CD1c-positive myeloid dendritic cell (primary cell): ENCODE data around the gene BARX1.

ENCODE experiments used
- DNase-seq: peaks from one replicate; pipeline ENCODE4 v3.0.0-alpha.2; 2016; ENCODE audit errors: extremely low spot score

Gene BARX1

DNA sequence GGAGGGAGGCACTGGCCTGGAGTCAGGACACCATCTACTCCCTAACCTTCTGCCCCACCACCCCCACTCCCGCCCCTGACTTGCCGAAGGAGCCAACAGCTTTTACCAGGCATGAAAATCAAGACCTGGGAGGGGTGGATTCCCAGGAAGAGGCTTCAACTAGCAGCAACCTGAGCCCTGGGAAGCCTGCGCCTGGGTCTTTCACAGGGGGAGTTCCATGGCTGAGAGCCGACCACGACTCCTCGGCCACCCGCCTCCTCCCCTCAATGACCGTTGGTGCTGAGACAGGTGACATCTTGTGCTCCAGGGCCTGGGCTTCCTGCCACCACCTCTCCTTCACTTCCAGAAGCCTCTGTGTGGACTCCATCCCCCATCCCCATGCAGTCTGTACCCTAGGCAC lies 37.1 kb downstream of the BARX1 start:
- no peak for DNase-seq

DNA sequence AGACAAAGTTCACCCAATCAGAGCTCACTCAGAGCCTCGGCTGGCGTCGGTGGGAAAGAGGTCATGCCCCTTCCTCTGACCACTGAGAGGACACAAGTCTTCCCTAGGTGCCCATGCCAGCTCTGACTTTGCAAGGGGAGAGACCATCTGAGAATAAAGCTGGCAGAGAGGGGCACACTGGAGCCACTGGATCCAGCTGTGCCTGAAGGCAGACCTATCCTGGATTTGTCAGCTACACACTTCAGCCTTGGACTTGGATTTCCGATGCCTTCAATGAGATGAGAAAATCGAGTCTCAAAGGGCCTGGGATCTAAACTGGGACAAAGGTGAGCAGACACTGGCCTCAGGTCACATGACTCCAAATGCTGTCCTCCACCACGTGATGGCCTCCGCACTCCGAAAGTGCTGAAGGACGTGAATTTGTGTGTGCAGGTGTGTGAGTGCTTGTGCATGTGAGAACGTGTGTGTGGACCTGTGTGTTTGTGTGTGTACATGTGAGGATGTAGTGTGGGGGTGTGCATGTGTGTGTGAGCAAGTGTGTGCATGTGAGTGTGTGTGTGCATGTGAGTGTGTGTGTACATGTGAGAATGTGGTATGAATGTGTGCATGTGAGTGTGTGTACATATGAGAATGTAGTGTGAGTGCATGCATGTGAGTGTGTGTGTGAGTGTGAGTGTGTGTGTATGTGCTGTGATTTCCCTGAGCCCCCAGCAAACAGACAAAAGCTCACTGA lies 37.9 kb downstream of the BARX1 start:
- no peak for DNase-seq

DNA sequence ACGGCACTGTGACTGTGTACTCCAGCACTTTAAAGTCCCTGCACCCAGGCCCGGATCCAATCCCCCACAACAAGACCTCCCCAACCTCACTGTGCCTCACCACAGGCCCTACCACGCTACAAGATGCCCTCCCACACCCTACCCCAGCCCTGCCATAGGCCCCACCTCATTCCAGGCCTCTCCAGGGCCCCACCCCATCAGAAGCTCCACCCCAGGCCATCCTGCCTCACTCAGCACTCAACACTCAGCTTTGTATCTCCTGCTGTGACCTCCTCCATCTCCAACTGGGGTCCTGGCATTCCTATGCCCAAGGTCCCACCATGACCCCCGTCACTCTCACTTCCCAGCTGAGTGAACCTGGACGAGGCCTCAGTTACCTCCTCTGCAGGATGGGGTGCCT lies 38.8 kb downstream of the BARX1 start:
- no peak for DNase-seq

DNA sequence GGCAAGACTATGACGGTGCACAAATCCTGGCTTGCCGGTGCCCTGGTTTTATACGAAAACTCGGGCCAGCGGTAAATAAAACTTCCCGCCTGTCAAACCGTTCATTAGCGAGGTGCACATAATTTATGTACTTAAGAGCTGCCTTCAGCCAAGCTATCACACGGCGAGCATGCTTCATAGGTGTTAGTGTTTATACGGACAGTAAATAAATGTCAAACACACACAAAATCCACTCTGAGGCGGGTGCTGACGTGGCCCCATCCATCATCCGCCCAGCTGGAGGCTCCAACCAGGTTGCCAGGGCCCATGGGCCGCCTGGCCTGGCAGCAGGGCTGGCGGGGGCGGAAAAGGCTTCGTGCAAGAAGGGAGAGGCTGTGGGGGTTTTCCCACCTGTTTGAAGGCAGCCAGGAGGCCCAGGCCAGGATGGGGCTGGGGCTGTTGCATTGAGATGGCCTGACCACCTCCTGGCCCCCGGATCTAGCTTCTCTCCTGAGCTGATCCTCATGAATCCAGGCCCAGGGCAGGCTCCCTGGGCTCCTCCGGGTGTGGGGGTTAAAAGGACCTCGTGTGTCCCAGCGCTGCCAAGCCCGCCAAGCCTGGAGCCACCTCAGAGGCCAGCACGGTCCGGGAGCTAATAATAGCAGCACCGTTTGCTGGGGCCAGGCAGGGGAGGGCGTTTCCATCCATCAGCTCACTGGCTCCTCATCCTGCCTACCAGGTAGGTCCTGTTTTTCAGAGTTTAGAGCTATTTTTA lies 43.2 kb downstream of the BARX1 start:
- no peak for DNase-seq

DNA sequence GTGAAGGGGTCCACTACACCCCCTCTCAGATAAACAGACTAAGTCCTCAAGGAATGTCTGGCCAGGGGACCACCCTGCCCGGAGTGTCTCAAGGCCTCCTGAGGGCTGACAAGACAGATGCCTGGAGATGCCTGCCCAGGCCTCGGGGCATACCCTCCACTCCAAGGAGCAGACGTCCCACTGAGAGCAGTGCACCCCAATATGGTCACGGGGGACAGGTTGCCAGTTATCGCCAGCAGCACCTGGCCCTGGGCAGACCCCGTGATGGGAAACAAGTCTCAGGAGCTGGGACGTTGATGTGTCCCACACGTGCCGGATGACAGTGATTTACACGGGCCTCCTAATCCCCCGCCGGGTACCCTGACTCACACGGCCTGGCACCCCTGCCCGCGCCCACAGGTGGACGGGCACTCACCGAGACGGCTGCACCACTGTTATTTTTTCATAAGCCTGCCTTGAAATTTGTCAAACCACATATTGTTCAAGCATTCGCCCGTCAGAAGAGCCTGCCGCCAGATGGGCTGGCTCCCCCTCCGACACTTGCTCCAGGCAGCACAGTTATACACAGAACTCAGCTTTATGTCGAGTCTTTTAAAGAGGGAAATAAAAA lies 43.9 kb downstream of the BARX1 start:
- no peak for DNase-seq

DNA sequence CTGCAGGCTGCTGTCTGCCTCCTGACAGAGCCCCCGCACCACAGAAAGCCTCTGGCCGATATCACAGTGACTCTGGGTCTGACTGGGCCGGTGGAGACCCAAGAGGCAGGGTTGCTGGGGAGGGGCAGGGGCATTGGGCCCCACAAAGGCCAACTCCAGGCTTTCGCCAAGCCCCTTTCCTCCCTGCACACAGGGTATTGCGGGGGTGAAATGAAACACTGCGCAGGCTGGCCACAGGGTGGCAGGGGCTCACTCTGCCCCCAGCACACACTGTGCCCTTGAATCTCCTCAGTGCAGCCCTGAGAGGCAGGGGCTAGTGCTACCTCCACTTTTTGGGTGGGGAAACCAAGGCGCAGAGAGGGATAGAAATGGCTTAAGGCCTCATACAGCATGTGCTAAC lies 44.6 kb downstream of the BARX1 start:
- DNase-seq, result no peak

DNA sequence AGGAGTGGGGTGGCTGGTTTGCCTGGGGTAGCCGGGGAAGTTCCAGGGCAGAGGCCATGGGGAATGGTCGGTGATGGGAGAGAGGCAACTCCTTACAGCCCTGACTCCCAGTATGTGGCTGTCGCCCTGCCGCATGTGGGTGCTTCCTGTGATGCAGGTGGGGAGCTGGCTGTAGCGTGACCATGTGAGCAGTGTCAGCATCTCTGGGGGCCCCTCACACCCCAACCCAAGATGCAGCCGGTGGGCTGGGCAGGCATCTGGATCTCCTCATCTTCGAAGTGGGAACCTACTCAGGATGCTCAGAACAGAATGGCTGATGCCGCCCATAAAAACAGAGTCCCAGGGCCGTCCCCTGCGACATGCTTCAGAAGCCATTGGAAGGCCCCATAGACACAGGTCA lies 45.0 kb downstream of the BARX1 start:
- no peak for DNase-seq

DNA sequence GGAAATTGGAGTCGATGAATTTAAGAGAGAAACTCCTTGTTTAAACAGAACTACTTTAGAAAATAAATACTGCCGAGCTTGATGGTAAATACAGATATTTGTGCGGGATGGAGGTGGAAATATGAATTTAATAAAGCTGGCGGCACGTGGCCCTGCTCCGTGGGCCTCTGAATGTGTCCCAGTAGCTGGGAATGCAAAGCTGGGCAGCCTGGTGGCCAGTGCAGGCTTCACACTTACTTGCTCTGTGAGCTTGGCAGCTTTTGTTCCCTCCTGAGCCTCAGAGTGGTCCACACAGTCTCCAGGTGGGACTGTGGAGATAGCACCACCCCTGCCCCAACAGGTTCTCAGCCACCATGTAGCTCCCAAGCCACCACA lies 45.9 kb downstream of the BARX1 start:
- DNase-seq, result no peak

DNA sequence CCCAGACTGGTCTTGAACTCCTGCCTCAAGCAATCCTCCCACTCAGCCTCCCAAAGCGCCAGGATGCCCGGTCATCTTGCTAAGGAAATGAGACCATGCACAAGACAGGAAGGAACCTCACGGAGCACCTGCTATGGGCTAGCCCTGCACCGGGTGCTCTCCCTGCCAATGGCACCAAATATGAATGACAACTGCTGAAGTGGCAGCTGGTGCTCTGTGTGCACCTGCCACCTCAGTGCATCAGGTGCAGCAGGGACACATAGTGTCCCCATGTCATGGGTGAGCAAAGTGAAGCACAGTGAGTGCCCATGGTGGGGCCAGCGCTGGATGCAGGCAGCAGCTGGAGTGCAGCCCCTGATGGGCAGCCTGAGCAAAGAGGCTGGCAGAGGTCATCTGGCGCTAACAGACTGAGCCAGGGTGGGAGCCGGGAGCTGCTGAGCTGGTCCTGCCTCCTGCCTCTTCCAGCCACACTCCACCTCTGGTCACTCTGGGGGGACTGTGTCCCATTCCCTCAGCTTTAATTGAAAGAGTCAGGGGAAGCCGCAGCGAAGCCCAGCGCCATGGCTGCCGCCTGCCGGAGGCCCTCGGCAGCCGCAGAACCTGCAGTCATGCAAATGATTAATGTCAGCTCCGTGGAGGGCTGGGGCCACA lies 46.4 kb downstream of the BARX1 start:
- DNase-seq, result no peak

DNA sequence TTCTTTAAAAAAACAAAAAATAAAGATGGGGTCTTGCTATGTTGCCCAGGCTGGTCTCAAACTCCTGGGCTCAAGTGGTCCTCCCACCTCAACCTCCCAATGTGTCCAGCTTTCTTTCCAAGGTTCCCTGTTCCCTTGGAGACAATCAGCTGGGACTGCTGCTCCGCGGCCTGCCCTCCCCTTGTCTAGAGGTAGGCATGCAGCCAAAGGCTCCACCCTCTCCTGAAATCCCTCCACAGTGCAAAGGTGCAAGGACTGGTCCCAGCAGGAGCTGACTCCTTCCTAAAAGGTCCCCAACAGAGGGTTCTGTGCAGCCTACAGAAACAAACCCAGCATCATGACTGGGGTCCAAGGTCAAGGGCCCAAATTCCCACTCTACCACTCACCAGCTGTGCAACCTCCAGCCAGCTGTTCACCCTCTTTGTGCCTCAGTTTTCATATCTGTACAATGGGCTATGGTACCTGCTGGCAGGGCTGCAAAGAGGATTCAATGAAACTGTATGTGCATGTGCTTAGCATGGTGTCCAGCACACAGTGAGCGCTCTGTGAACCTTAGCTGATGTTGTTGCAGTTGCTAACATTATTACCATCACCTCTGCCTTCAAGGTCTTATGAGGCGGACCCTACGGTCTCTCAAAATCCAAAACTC lies 47.5 kb downstream of the BARX1 start:
- DNase-seq, result no peak

DNA sequence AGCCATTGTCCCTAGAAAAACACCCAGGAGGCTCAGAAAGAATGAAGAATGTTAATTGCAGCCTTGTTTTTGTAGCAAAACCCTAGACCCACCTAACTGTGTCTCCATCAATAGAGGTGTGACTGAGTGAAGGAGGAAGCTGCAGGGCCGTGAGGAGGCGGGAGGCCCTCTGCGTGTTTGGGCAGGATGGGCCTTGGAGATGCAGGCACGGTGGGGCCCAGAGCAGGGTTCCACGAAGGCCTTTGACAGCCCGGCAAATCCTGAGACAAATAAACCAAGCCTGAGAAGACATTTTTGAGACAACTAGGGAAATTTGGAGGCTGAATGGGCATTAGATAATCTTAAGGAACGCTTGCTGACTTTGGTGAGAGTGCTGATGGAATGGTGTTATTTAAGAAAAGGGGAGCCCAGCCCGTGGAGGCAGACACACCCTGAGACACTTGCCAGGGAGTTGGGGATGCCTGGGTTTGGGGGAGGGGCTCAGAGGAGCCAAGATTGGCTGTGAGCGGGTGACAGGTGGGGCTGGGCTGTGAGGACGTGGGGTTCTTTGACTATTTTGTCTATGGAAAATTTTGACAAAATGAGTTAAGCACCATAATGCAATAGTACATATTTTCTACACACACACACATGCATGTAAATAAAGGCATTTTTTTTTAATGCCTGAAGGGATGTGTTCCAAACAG lies 48.8 kb downstream of the BARX1 start:
- no peak for DNase-seq

DNA sequence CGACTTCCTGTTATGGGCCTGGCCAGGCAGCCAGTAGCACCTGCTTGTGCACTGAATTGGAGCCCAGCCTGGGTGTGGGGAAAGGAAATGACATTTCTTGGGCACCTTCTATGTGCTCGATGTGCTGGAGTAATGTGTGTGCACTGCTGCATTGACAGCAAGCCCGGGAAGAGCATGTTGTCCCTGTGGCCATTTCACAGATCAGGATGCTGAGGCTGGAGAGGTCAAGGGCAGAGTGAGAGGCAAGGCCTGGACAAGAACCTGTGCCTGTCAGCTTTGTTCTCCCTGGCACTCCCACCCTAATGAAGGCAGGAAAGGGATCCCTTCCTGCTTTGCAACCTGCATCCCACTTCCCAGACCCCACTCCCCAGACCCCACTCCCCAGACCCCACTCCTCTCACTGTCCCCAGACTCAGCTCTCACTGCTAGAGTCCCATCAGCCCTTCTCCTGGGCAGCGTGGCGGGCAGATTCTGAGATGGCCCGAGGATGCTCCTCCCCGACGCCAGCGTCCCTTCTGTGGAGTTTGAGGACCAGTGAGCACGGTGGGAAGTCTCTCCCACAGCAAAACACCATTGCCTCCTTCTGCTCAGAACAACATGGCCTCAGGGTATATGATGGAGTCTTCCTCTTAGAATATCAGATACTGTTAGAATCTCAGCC lies 49.6 kb downstream of the BARX1 start:
- no peak for DNase-seq

DNA sequence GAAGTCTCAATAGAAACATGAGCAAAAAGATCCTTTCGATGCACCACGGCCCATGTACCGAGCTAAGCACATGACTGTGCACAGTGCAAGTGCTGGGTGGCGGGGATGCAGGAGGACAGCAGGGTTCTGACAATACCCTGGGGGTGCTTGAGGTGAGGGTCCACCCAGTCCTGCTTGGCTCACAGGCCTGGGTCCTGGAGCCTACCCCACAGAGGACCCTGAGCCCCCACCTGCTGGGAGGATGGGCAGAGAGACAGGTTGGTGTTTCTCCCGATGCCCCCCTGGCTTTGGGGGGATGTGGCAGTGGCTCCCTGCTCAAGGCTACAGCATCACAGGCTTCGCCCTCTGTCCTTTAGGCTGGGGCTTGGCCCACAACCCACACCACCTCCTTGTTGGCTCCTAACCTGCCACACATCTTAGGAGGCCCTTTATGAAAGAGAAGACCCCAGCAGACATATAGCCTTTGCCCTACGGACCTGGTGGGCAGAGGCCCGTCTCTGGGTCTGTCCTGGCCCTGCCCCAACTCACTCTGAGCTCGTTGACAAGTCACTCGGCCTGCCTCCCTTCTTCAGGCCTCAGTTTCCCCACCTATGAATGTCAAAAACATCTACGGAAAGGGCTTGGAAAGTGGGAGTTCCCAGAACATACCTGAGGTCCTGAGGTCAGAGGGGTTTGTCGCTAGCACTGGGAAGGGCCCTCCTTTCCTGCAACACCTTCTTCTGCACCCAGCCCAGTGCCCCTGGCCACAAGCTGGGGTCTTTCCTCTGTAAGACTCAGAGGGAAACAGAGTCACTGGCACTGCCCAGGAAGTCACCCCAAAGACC lies 50.3 kb downstream of the BARX1 start:
- no peak for DNase-seq

DNA sequence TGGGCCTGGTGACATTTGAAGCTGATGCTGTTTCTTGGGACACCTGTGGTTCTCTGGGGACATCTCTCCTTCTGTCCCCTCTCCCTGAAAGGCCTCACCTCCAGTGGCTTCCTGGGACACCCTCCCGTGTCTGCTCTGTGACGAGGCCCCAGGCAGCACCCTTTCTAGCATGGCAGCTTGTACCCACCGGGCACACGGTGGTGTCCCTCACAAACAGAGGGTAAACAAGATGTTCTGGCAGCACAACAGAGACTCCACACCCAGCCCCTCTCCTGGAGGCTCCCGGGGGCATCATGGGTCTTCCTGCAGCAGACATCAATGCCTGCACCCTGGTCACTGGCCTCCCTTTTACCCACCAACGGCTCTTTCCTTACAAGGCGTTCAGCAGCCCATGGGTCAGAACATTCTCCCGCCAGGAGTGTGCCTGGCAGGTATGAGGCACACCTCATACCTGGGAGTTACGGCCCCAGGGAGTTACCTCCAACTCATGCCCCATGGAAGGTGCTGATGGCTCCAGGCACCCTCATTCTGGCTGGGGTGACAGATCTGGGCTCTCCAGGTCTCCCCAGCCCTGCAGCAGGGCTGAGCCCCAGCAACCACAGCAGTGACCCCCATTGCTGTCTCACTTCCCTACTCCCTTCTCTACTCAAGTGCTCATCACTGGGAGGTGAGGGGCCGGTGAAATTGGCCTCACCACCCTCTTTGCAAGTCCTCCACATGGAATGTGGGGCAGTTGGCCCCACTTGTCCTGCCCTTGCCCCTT lies 51.1 kb downstream of the BARX1 start:
- no peak for DNase-seq

DNA sequence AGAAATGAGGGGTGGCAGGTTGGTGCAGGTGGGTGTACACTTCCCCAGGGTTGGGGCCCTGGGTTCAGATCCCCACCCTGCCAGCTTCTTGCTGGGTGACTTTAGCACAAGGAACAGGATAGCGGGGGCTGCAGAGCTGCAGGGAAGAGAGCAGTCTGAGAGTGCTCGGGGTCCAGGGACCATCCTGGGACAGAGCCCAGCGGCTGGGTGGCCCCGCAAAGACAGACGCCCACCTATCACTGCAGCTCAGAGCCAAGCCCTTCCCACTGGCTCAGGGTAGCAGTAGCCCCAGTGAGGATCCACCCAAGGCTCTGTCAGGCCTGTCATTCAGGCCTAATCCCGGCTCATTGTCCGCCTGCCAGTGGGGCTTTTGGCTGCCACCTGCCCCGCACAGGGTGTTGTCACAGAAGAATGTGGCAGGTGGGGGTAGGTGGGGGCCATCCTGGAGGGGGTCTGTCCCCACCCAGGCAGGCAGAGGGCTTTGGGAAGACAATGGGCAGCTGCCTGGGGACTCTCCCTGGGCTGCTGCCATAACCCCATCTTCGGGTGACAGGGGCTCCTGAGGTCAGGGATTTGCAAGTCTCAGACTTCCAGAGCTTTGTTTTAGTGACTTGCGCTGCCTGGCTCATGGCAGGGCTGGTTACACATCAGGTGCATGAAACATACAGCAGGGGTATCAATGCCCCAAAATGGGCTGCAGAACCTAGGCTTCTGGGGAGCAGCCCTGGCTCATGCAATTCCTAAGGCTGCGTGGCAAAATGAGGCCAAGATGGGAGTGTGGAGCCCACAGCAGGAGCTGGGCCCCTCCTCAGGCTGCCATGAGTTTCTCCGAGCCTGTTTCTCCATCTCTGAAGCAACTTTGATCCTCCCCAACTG lies 52.1 kb downstream of the BARX1 start:
- no peak for DNase-seq

DNA sequence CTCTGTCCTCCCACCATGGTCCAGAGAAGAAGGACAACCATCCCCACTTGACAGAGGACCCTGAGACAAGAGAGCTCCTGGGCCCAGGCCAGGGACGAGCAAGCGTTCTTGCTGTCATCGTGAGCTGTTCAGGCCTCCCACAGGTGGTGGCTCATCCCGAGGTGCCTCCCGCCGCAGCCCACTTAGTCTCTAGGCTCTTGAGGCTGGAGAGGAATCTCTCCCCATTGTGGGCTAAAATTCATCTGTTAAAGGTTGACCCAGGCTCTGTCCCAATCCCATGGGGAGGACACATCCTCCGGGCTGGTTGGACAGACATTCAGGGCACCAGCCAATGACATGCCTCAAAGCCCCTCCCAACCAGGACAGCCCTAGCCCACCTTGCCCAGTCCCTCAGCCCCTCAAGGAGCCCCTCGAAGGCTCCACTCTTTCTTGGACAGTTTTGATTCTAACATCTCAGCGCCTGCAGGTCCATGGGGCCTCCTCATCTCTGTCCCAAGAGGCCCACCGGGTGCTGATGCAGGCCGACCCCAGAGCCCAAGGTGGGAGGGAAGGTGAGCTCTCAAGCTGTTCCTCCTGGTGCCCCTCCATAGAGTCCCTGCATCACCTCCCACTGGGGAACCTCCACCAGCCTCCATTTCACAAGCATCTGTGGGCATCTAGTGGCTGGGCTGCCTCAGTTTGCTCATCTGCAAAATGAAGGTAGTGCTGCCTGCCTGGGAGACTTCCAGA lies 52.9 kb downstream of the BARX1 start:
- no peak for DNase-seq
